ENCODE measurements around the gene GRAMD2A. TPM values are rescaled to one million over a fixed set of nuclear protein-coding genes. Genes with fewer than 3 reads are reported as not detected.

The GRAMD2A gene
- total and polyA plus RNA-seq, 2 experiments from 2014 or later: 4.4 to 4.6 TPM

DNA sequence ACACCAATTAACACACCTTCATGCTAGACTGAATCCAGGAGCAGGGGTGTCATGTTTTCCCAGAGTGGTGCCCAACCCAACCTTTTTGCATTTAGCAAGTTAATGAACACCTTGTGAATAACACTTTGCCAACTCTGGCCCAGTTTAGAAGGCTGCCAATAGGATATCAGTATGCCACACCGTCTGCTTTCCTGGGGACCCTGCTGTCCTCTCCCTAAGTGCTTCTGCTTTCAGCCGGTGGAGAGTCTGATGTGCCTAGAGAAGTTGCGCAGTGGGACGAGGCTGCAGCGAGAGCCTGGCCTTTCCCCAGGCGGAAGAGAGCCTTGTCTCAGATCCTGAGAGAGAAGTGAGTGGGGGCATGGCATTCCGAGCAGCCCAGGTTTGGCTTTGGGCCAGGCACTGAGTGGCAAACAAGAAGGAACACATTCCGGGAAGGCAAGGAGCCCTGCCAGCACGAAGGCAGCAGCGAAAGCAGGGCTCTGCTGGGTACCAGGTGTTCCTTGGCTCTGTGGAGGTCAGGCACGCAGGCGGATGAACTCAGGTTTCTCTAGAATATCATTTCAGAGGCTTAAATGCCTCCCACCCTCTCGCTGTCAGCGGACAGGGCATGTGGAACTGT lies 42.5 kb downstream of the GRAMD2A start:
- H2AFZ ChIP-seq: peak overlapping the region; percentile 45
- no peaks in the 10 kb centered on the region for H3K9me2 ChIP-seq (replicated peaks; ENCODE audit: insufficient read depth)
- H3K4me1 ChIP-seq (ENCODE audit: insufficient read depth): peaks cover 11% of the 10 kb centered on the region
- peak; percentile 64 for DNase-seq (ENCODE audit: low spot score)
- H3K4me3 ChIP-seq: no peak overlapping the region
- H3K36me3 ChIP-seq (replicated peaks; ENCODE audit: insufficient read depth, low read depth): no peaks in the 10 kb centered on the region
- H3K27me3 ChIP-seq: no peaks in the 10 kb centered on the region
- no peaks in the 10 kb centered on the region for H3K79me2 ChIP-seq
- peak overlapping the region; percentile 72 for H3K4me2 ChIP-seq
- H4K20me1 ChIP-seq (ENCODE audit: insufficient read depth, poor library complexity, severe bottlenecking): no peaks in the 10 kb centered on the region
- TF ChIP-seq, protein P1, sequence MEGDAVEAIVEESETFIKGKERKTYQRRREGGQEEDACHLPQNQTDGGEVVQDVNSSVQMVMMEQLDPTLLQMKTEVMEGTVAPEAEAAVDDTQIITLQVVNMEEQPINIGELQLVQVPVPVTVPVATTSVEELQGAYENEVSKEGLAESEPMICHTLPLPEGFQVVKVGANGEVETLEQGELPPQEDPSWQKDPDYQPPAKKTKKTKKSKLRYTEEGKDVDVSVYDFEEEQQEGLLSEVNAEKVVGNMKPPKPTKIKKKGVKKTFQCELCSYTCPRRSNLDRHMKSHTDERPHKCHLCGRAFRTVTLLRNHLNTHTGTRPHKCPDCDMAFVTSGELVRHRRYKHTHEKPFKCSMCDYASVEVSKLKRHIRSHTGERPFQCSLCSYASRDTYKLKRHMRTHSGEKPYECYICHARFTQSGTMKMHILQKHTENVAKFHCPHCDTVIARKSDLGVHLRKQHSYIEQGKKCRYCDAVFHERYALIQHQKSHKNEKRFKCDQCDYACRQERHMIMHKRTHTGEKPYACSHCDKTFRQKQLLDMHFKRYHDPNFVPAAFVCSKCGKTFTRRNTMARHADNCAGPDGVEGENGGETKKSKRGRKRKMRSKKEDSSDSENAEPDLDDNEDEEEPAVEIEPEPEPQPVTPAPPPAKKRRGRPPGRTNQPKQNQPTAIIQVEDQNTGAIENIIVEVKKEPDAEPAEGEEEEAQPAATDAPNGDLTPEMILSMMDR (IDR thresholded peaks at IDR 0.05; ENCODE audit: poor library complexity): no peak
- TF ChIP-seq EZH2phosphoT487 (IDR thresholded peaks at IDR 0.05; ENCODE audit: low read depth, severe bottlenecking, unreplicated experiment) (no peak), EZH2 (IDR thresholded peaks at IDR 0.05; ENCODE audit: borderline replicate concordance) (no peak)
- WGBS (ENCODE audit: low lambda C conversion rate, missing lambda C conversion rate): 51% methylated on average over 14 of the region's 14 CpGs
- peak overlapping the region; percentile 20 for H3K27ac ChIP-seq
- H3K9me3 ChIP-seq (ENCODE audit: low read depth): no peaks in the 10 kb centered on the region

DNA sequence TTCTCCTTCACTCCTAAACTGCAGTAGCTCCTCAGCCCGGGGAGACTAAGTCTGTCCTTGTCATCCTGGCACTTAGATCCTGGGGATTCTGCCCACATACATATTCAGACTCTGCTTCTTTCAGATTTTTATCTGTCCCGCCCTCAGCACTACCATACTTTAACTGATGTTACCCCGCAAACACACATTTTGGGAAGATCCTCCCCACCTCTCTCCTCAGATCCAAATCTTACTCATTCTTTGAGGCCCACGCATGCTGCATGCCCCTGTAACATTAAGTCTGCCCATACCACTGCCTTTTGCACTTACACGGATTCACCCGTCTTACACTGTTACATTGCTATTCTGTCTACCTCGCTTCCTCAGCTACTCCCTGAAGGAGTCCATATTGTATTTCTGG lies 43.3 kb downstream of the GRAMD2A start:
- H3K9me2 ChIP-seq (replicated peaks; ENCODE audit: insufficient read depth): no peaks in the 10 kb centered on the region
- DNase-seq (ENCODE audit: low spot score): no peak
- H2AFZ ChIP-seq: no peak overlapping the region
- H3K9me3 ChIP-seq (ENCODE audit: low read depth): no peaks in the 10 kb centered on the region
- no peaks in the 10 kb centered on the region for H4K20me1 ChIP-seq (ENCODE audit: insufficient read depth, poor library complexity, severe bottlenecking)
- TF ChIP-seq EZH2 (IDR thresholded peaks at IDR 0.05; ENCODE audit: borderline replicate concordance) (no peak), EZH2phosphoT487 (IDR thresholded peaks at IDR 0.05; ENCODE audit: low read depth, severe bottlenecking, unreplicated experiment) (no peak)
- TF ChIP-seq, protein P1 (IDR thresholded peaks at IDR 0.05; ENCODE audit: poor library complexity): no peak
- WGBS (ENCODE audit: low lambda C conversion rate, missing lambda C conversion rate): 95% methylated on average over 7 of the region's 7 CpGs
- H3K4me1 ChIP-seq (ENCODE audit: insufficient read depth): peaks cover 11% of the 10 kb centered on the region
- H3K4me2 ChIP-seq: no peak overlapping the region
- H3K27me3 ChIP-seq: no peaks in the 10 kb centered on the region
- no peak overlapping the region for H3K27ac ChIP-seq
- H3K79me2 ChIP-seq: no peaks in the 10 kb centered on the region
- no peak overlapping the region for H3K4me3 ChIP-seq
- H3K36me3 ChIP-seq (replicated peaks; ENCODE audit: insufficient read depth, low read depth): no peaks in the 10 kb centered on the region

DNA sequence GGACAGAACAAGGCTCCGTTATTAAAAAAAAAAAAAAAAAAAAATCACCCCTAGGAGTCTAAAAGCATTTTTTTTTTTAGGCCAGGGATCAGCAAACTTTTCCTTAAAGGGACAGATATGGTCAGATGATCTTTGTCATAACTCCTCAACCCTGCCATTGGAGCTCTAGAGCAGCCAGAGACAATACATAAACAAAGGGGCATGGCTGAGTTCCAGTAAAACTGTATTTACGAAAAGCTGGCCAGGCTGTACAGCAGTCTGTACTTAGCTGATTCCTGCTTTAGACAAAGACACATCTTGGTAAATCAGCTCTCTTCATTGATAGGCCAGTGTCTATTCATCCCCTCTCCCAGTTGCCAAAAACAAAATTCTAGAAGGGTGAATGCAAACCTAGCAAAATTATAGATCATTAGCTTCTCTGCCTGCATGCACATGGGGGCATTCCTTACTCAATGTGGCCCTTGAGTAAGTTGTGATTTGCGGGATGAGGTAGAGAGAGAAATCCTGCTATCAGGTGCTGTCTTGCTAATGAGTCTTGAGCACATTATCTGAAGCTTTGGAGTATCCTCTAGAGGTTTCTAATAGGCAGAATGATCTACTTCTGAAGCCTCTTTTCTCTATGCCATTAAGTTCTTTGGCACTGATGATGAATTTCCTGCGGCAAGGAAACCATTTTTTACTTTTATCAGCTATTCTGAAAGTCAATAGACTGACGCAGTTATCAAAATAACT lies 44.2 kb downstream of the GRAMD2A start:
- peaks cover 11% of the 10 kb centered on the region for H3K4me1 ChIP-seq (ENCODE audit: insufficient read depth)
- no peaks in the 10 kb centered on the region for H3K79me2 ChIP-seq
- no peak overlapping the region for H3K4me3 ChIP-seq
- no peak overlapping the region for H3K4me2 ChIP-seq
- no peak overlapping the region for H2AFZ ChIP-seq
- TF ChIP-seq EZH2 (IDR thresholded peaks at IDR 0.05; ENCODE audit: borderline replicate concordance): no peak
- TF ChIP-seq, protein P1 (IDR thresholded peaks at IDR 0.05; ENCODE audit: poor library complexity): no peak
- TF ChIP-seq EZH2phosphoT487 (IDR thresholded peaks at IDR 0.05; ENCODE audit: low read depth, severe bottlenecking, unreplicated experiment): no peak
- no peaks in the 10 kb centered on the region for H3K36me3 ChIP-seq (replicated peaks; ENCODE audit: insufficient read depth, low read depth)
- no peaks in the 10 kb centered on the region for H4K20me1 ChIP-seq (ENCODE audit: insufficient read depth, poor library complexity, severe bottlenecking)
- H3K27me3 ChIP-seq: no peaks in the 10 kb centered on the region
- 84% methylated on average over 4 of the region's 5 CpGs for WGBS (ENCODE audit: low lambda C conversion rate, missing lambda C conversion rate)
- DNase-seq (ENCODE audit: low spot score): no peak
- H3K27ac ChIP-seq: no peak overlapping the region
- H3K9me3 ChIP-seq (ENCODE audit: low read depth): no peaks in the 10 kb centered on the region
- no peaks in the 10 kb centered on the region for H3K9me2 ChIP-seq (replicated peaks; ENCODE audit: insufficient read depth)
